ENCODE data around the gene NXPE3. TPM values are rescaled to one million over a fixed set of nuclear protein-coding genes. Genes with fewer than 3 reads are reported as not detected.

NXPE3 gene
- total and polyA plus RNA-seq, 5 donors from 2014 or later, result 37.9 to 43.2 (median 42.2) TPM

Other genes starting within 250 kb of the NXPE3 start
- 29.4 TPM for gene TRMT10C, start 217.3 kb upstream of the NXPE3 start, total RNA-seq
- 10 to 100 TPM; 41.3 to 47.0 (median 43.4) TPM for gene TRMT10C, start 217.3 kb upstream of the NXPE3 start, polyA plus RNA-seq
- gene PCNP, start 205.0 kb upstream of the NXPE3 start, total RNA-seq, result 144 TPM
- 100 to 1,000 TPM in 3 of 4 donors, 10 to 100 TPM in 1; 99.8 to 125 (median 109) TPM for gene PCNP, start 205.0 kb upstream of the NXPE3 start, polyA plus RNA-seq
- gene ZBTB11, start 102.1 kb upstream of the NXPE3 start, total RNA-seq, result 75.1 TPM
- 10 to 100 TPM in 2 of 4 donors, 1 to 10 TPM in 2; 9.0 to 14.2 (median 10.7) TPM for gene ZBTB11, start 102.1 kb upstream of the NXPE3 start, polyA plus RNA-seq
- gene RPL24, start 92.5 kb upstream of the NXPE3 start, total RNA-seq, result 1,148 TPM
- 1,000 to 10,000 TPM in 3 of 4 donors, 100 to 1,000 TPM in 1; 939 to 1,307 (median 1,200) TPM for gene RPL24, start 92.5 kb upstream of the NXPE3 start, polyA plus RNA-seq
- gene CEP97, start 54.6 kb upstream of the NXPE3 start, total RNA-seq, result 15.2 TPM
- gene CEP97, start 54.6 kb upstream of the NXPE3 start, polyA plus RNA-seq, result 1 to 10 TPM; 4.8 to 8.3 (median 6.4) TPM
- gene NFKBIZ, start 70.3 kb downstream of the NXPE3 start, total RNA-seq, result 637 TPM
- 10 to 100 TPM; 15.2 to 28.2 (median 21.6) TPM for gene NFKBIZ, start 70.3 kb downstream of the NXPE3 start, polyA plus RNA-seq